ENCODE results near the gene SCN10A.

SCN10A gene

GRCh38 chr3:38816026-38816425, at the start of gene SCN10A:
Gene SCN10A, minus strand, starts transcription at chr3:38816217. Its CDS starts 22,207 bp downstream, at chr3:38794010.
- DNase-seq, result no peak

- no peak for DNase-seq
Observed at GRCh38 chr3:38853011-38853410, 37.0 kb upstream of the SCN10A start.

- DNase-seq, result no peak
Observed at GRCh38 chr3:38843898-38844297, 27.9 kb upstream of the SCN10A start.

GRCh38 chr3:38842266-38842965, 26.4 kb upstream of the SCN10A start:
- no peak for DNase-seq

- DNase-seq, result no peak
Observed at GRCh38 chr3:38840987-38841386, 25.0 kb upstream of the SCN10A start.

- no peak for DNase-seq
Observed at GRCh38 chr3:38837358-38837757, 21.3 kb upstream of the SCN10A start.

GRCh38 chr3:38836561-38836960, 20.5 kb upstream of the SCN10A start:
- DNase-seq, result no peak

GRCh38 chr3:38835939-38836338, 19.9 kb upstream of the SCN10A start:
- DNase-seq, result no peak

GRCh38 chr3:38834717-38835116, 18.7 kb upstream of the SCN10A start:
- DNase-seq, result no peak

- DNase-seq, result no peak
Observed at GRCh38 chr3:38834110-38834509, 18.1 kb upstream of the SCN10A start.

GRCh38 chr3:38829404-38829803, 13.4 kb upstream of the SCN10A start:
- DNase-seq, result no peak

- DNase-seq, result no peak
Observed at GRCh38 chr3:38828681-38829080, 12.7 kb upstream of the SCN10A start.

GRCh38 chr3:38827791-38828190, 11.8 kb upstream of the SCN10A start:
- DNase-seq, result no peak

GRCh38 chr3:38826001-38826400, 10.0 kb upstream of the SCN10A start:
- no peak for DNase-seq

- no peak for DNase-seq
Observed at GRCh38 chr3:38824349-38824748, 8.3 kb upstream of the SCN10A start.

GRCh38 chr3:38823722-38824121, 7.7 kb upstream of the SCN10A start:
- no peak for DNase-seq

GRCh38 chr3:38823186-38823585, 7.2 kb upstream of the SCN10A start:
- DNase-seq, result no peak

- DNase-seq, result no peak
Observed at GRCh38 chr3:38811822-38812221, 4.2 kb downstream of the SCN10A start.

GRCh38 chr3:38805765-38806386, 10.1 kb downstream of the SCN10A start:
- no peak for DNase-seq

- no peak for DNase-seq
Observed at GRCh38 chr3:38805004-38805403, 11.0 kb downstream of the SCN10A start.

GRCh38 chr3:38800511-38800910, 15.5 kb downstream of the SCN10A start:
- DNase-seq, result no peak

- DNase-seq, result no peak
Observed at GRCh38 chr3:38793721-38794120, 22.3 kb downstream of the SCN10A start.

- DNase-seq, result no peak
Observed at GRCh38 chr3:38792983-38793382, 23.0 kb downstream of the SCN10A start.

GRCh38 chr3:38782148-38782547, 33.9 kb downstream of the SCN10A start:
- no peak for DNase-seq

- DNase-seq, result no peak
Observed at GRCh38 chr3:38773528-38773927, 42.5 kb downstream of the SCN10A start.

All from NCI-H510A (cell line).